Mucosa of stomach (tissue), 1 donor: ENCODE measurements around the gene BAZ1B.
"Not testable (repeated sequence)": the region's sequence is repeated elsewhere in the genome, so short reads cannot be mapped to it uniquely, and the experiment has no call there.

Source experiments
- H3K27me3 ChIP-seq: one replicate; pipeline ENCODE4 v1.7.0; 2013; ENCODE audit warnings: mild to moderate bottlenecking, low read length; ENCODE audit not compliant: control insufficient read depth, insufficient read depth
- H3K36me3 ChIP-seq: one replicate; pipeline ENCODE4 v1.7.0; 2013; ENCODE audit warnings: low read length; ENCODE audit not compliant: control insufficient read depth, insufficient read depth
- H3K4me1 ChIP-seq: one replicate; pipeline ENCODE4 v1.7.0; 2013; ENCODE audit warnings: mild to moderate bottlenecking, low read length; ENCODE audit not compliant: control insufficient read depth, insufficient read depth
- H3K4me3 ChIP-seq: one replicate; pipeline ENCODE4 v1.7.0; 2013; ENCODE audit warnings: low read length
- H3K9ac ChIP-seq: one replicate; pipeline ENCODE4 v1.7.0; 2013; ENCODE audit warnings: mild to moderate bottlenecking, low read length, moderate library complexity
- H3K9me3 ChIP-seq: one replicate; pipeline ENCODE4 v1.7.0; 2013; ENCODE audit warnings: mild to moderate bottlenecking, low read length, moderate library complexity; ENCODE audit not compliant: control insufficient read depth
- donor health status: Pancreatic carcinoma.

Gene BAZ1B

DNA sequence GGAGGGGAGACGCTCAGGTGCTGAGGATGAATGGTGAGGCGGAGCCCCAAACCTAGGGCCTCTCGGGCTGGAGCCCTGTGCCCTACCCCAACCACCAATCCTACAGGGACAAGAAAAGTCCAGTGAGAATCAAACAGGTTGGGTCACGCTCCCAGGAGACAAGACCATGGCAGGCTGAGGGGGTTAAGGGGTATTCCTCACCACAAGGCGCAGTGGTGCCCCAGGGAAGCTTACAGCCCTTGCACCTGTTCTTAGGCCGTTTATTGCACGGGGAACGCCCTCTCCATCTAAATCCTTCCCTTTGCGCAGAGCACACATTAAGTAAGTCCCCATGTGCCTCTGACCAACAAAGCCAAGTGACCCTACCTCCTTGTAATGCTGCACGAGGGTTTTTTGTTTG, 85.0 kb downstream of the BAZ1B start:
- Histone ChIP-seq H3K9ac (no peak overlapping the region), H3K36me3 (no peaks in the 10 kb centered on the region), H3K27me3 (peaks cover 28% of the 10 kb centered on the region), H3K4me3 (no peak overlapping the region), H3K4me1 (peaks cover 3% of the 10 kb centered on the region), H3K9me3 (no peaks in the 10 kb centered on the region)

DNA sequence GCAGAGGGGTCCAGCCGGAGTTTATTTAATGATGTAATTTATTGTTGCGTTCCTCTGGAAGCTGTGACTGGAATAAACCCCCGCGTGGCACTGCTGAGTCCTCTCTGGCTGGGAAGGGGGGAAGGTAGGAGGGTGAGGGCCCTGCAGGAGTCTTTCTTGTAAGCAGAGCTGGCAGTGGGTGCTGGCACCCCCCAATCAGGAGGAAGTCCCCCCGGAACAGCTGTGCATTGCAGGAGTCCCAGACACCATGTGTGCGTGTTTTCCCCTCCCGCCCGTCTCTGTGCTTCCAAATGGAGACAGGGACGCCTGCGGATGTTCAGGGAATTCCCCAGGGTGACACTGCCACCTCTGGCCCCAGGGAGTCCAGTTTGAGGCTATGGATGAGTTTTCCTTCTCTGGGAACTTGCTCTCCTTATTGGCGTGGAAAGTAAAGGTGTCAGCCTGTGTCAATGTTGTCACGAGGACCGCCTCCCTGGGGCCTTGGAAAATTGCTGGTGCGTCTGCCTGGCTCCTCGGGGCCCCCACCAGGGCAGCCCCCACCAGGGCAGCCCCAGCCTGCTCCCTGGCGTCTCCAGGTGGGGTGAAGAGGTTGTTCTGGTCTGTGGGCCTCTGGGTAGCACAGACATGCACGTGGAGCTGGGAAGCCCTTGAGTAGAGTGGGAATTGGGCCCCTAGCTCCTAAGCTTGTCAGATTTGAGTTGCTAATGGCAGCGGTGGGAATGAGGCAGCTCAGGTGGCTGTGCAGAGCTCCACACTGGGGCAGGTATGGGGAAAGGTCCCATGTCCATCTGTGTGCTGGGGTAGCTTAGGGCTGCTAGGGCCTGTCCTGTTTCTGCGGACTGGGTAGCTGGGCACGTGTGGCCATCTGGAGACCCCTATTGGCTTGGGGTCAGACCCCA, 85.8 kb downstream of the BAZ1B start:
- Histone ChIP-seq H3K27me3 (peaks cover 32% of the 10 kb centered on the region), H3K9me3 (no peaks in the 10 kb centered on the region), H3K4me1 (peaks cover 3% of the 10 kb centered on the region), H3K4me3 (no peak overlapping the region), H3K9ac (no peak overlapping the region), H3K36me3 (no peaks in the 10 kb centered on the region)

- peaks cover 32% of the 10 kb centered on the region for H3K27me3 ChIP-seq
- H3K4me1 ChIP-seq, result peaks cover 3% of the 10 kb centered on the region
- H3K4me3 ChIP-seq, result no peak overlapping the region
- H3K9ac ChIP-seq, result no peak overlapping the region
- H3K36me3 ChIP-seq, result no peaks in the 10 kb centered on the region
- no peaks in the 10 kb centered on the region for H3K9me3 ChIP-seq
Measured at GRCh38 chr7:73435471-73436009, 86.6 kb downstream of the BAZ1B start.

- no peaks in the 10 kb centered on the region for H3K9me3 ChIP-seq
- H3K27me3 ChIP-seq, result peaks cover 32% of the 10 kb centered on the region
- no peaks in the 10 kb centered on the region for H3K36me3 ChIP-seq
- peaks cover 3% of the 10 kb centered on the region for H3K4me1 ChIP-seq
- H3K4me3 ChIP-seq, result no peak overlapping the region
- H3K9ac ChIP-seq, result no peak overlapping the region
Measured at GRCh38 chr7:73434701-73435069, 87.4 kb downstream of the BAZ1B start.

DNA sequence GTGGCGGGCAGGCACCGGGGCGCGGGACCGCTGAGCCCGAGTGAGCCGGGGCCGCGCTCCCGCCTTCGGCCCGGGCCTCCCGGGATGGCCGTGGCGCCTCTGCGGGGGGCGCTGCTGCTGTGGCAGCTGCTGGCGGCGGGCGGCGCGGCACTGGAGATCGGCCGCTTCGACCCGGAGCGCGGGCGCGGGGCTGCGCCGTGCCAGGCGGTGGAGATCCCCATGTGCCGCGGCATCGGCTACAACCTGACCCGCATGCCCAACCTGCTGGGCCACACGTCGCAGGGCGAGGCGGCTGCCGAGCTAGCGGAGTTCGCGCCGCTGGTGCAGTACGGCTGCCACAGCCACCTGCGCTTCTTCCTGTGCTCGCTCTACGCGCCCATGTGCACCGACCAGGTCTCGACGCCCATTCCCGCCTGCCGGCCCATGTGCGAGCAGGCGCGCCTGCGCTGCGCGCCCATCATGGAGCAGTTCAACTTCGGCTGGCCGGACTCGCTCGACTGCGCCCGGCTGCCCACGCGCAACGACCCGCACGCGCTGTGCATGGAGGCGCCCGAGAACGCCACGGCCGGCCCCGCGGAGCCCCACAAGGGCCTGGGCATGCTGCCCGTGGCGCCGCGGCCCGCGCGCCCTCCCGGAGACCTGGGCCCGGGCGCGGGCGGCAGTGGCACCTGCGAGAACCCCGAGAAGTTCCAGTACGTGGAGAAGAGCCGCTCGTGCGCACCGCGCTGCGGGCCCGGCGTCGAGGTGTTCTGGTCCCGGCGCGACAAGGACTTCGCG, 88.0 kb downstream of the BAZ1B start:
- Histone ChIP-seq H3K9ac (no peak overlapping the region), H3K27me3 (peaks cover 32% of the 10 kb centered on the region)

DNA sequence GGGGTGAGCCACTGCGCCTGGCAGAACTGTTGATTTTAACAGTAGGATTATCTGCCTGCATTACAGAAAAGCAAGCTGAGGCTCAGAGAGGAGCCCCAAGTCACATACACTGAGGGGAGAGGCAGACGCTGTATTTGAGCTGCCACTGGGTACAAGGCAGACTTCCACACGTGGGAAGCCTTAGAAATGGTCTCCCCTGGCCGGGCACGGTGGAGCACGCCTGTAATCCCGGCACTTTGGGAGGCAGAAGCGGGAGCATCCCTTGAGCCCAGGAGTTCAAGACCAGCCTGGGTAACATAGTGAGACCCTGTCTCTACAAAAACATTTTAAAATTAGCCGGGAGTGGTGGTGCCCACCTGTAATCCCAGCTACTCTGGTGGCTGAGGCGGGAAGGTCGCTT, 89.4 kb downstream of the BAZ1B start:
- no peak overlapping the region for H3K9ac ChIP-seq
- peaks cover 3% of the 10 kb centered on the region for H3K4me1 ChIP-seq
- peaks cover 38% of the 10 kb centered on the region for H3K27me3 ChIP-seq
- no peak overlapping the region for H3K4me3 ChIP-seq
- H3K36me3 ChIP-seq, result no peaks in the 10 kb centered on the region
- no peaks in the 10 kb centered on the region for H3K9me3 ChIP-seq

More for the DNA sequence above, 88.0 kb downstream of the BAZ1B start:
- Histone ChIP-seq H3K4me1 (peaks cover 3% of the 10 kb centered on the region), H3K36me3 (no peaks in the 10 kb centered on the region), H3K4me3 (no peak overlapping the region), H3K9me3 (no peaks in the 10 kb centered on the region)

DNA sequence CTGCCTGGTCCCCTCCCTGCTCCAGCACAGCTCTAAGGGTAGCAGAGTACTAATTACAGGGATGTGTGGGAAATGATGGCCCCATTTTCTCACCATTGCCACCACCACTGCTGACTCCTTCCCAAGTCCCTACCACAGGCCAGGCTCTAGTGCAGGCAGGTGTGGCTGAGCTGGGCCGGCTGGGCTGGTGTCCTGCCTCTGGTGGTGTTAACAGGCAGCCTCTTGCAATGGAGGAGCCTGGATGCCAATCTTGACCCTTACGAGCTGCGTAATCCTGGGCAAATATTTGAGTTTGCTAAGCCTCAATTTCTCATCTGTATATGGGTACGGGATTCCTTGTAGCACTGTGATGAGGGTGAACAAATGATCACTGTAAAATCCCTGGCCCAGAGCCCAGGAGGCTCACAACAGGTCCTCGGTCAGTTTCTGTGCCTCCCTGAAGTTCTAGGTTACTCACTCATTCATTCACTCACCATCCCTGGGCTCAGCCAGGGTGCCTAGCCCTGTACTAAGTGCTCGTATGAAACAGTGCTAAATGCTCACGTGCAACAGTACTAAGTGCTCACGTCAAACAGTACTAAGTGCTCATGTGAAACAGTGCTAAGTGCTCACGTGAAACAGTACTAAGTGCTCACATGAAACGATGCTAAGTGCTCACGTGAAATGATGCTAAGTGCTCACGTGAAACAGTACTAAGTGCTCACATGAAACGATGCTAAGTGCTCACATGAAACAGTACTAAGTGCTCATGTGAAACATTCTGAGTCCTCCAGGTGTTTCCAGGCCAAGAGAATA, 90.9 kb downstream of the BAZ1B start:
- Histone ChIP-seq H3K9ac (no peak overlapping the region), H3K27me3 (peaks cover 31% of the 10 kb centered on the region), H3K4me1 (peaks cover 3% of the 10 kb centered on the region), H3K9me3 (no peaks in the 10 kb centered on the region), H3K4me3 (no peak overlapping the region), H3K36me3 (no peaks in the 10 kb centered on the region)

GRCh38 chr7:73430540-73430939, 91.6 kb downstream of the BAZ1B start:
- H3K4me1 ChIP-seq, H3K4me3 ChIP-seq, H3K36me3 ChIP-seq, H3K9me3 ChIP-seq, H3K9ac ChIP-seq: not testable (repeated sequence)
- H3K27me3 ChIP-seq, result peaks cover 25% of the 10 kb centered on the region

- H3K27me3 ChIP-seq, result peaks cover 24% of the 10 kb centered on the region
- H3K4me3 ChIP-seq, result no peak overlapping the region
- peaks cover 3% of the 10 kb centered on the region for H3K4me1 ChIP-seq
- H3K36me3 ChIP-seq, result no peaks in the 10 kb centered on the region
- H3K9me3 ChIP-seq, result no peaks in the 10 kb centered on the region
- no peak overlapping the region for H3K9ac ChIP-seq
Measured at GRCh38 chr7:73429622-73430505, 92.2 kb downstream of the BAZ1B start.

DNA sequence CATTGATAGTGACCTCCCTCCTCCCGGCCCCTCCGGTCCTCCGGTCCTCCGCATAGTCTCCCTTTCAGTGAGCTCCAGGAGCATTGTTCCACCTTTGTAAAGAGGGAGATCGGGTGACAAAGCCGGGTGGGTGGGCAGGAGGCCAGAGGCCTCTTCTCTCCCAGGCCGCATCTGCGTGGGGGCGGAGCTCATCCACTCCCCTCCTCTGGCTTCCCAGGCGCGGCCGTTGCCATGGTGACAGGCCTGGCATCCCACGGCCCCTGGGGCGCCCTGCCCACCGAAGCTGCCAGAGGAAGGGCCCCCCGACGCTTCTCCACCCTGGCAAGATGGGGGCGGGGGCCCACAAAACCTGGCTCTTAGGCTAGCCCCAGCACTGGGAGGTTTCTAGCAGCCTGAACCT, 92.9 kb downstream of the BAZ1B start:
- Histone ChIP-seq H3K27me3 (peaks cover 18% of the 10 kb centered on the region), H3K4me1 (peaks cover 3% of the 10 kb centered on the region)

More for the DNA sequence above, 92.9 kb downstream of the BAZ1B start:
- no peak overlapping the region for H3K4me3 ChIP-seq
- H3K9me3 ChIP-seq, result no peaks in the 10 kb centered on the region
- H3K9ac ChIP-seq, result no peak overlapping the region
- no peaks in the 10 kb centered on the region for H3K36me3 ChIP-seq
